NCI-H2171 treated with DMSO at 0.1 percent for 48 hours (cell line): ENCODE measurements around the gene ACADL.
"Not testable (repeated sequence)": the region's sequence is repeated elsewhere in the genome, so short reads cannot be mapped to it uniquely, and the experiment has no call there.

Experiments used
- DNase-seq: peaks from one replicate; lab custom pipeline; 2025; lab: John Stamatoyannopoulos, UW

Gene ACADL

GRCh38 chr2:210199854-210200253, 25.4 kb downstream of the ACADL start:
- no peak for DNase-seq

- peak; percentile 62 for DNase-seq
Observed at GRCh38 chr2:210199186-210199765, 26.0 kb downstream of the ACADL start.

GRCh38 chr2:210198326-210198725, 26.9 kb downstream of the ACADL start:
- DNase-seq, result no peak

- DNase-seq, result no peak
Observed at GRCh38 chr2:210197720-210198119, 27.5 kb downstream of the ACADL start.

- DNase-seq, result peak; percentile 74
Observed at GRCh38 chr2:210195101-210195852, 30.0 kb downstream of the ACADL start.

- DNase-seq, result no peak
Observed at GRCh38 chr2:210190345-210190744, 34.9 kb downstream of the ACADL start.

- DNase-seq, result no peak
Observed at GRCh38 chr2:210189452-210190138, 35.7 kb downstream of the ACADL start.

- peak; percentile 66 for DNase-seq
Observed at GRCh38 chr2:210188755-210189154, 36.5 kb downstream of the ACADL start.

- DNase-seq, result no peak
Observed at GRCh38 chr2:210188190-210188589, 37.1 kb downstream of the ACADL start.

GRCh38 chr2:210183936-210184335, 41.3 kb downstream of the ACADL start:
- not testable (repeated sequence) for DNase-seq

- peak; percentile 74 for DNase-seq
Observed at GRCh38 chr2:210181606-210182088, 43.6 kb downstream of the ACADL start.

- DNase-seq, result not testable (repeated sequence)
Observed at GRCh38 chr2:210181033-210181605, 44.1 kb downstream of the ACADL start.

GRCh38 chr2:210180477-210180876, 44.8 kb downstream of the ACADL start:
- no peak for DNase-seq

- no peak for DNase-seq
Observed at GRCh38 chr2:210179351-210179990, 45.8 kb downstream of the ACADL start.

GRCh38 chr2:210177769-210178168, 47.5 kb downstream of the ACADL start:
- no peak for DNase-seq

GRCh38 chr2:210177115-210177514, 48.1 kb downstream of the ACADL start:
- not testable (repeated sequence) for DNase-seq

GRCh38 chr2:210174086-210174485, 51.2 kb downstream of the ACADL start:
- no peak for DNase-seq

- no peak for DNase-seq
Observed at GRCh38 chr2:210172219-210172575, 53.0 kb downstream of the ACADL start.

GRCh38 chr2:210171309-210172218, 53.7 kb downstream of the ACADL start, which contains the start of gene KANSL1L:
Gene KANSL1L (minus strand): TSS chr2:210171409. CDS start chr2:210154582, 16,827 bp downstream.
- peak; percentile 97 for DNase-seq

- peak; percentile 96 for DNase-seq
Observed at GRCh38 chr2:210170446-210171303, 54.6 kb downstream of the ACADL start.
